Loucy (cell line): Measurements from ENCODE around the gene CENPU.

ENCODE experiments used
- EZH2phosphoT487 ChIP-seq: fragments of 200-600 bp; IDR thresholded peaks from 2 replicates; pipeline ENCODE4 v1.6.1; 2018; ENCODE audit warnings: antibody characterized with exemption, mild to moderate bottlenecking, moderate library complexity, borderline replicate concordance
- TF ChIP-seq, protein P1 (sequence below): fragments of 200-600 bp; sonication (generic); conservative IDR thresholded peaks from 2 replicates; pipeline ENCODE4 v1.5.1; 2014; ENCODE audit warnings: mild to moderate bottlenecking, antibody characterized with exemption, low read length

DNA sequence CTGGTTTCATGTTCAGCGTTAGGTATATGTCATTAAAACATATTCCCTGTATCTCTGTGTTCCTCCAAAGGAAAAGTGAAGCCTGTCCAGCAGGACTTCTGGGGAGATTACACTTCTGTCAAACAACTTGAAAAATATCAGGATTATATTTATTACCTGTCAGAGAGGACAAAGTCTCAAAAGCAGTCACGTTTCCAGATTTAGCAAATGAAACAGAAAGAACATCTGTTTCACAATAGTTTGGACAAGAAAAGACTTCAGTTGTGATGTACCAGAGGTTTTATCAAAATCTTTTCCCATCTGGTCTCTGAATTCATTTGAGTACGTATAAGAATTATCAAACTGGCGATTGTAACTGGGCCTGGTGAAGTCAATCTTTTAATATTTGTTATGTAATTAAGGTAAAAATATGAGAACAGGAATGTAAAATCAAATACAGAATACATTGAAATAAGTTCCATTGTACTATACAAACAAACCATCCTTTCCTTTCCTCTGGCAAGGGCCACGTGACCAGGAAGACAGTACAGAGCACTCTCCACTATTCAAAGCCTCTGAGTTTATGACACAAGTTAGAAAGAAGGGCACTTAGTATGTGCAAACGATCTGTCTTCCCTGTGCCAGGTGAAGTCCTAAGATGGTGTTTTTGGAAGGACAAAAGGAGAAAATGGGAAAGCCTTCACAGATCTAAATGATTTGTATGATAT, 87.8 kb downstream of the CENPU start:
- no peak for TF ChIP-seq EZH2phosphoT487
- TF ChIP-seq, protein P1, sequence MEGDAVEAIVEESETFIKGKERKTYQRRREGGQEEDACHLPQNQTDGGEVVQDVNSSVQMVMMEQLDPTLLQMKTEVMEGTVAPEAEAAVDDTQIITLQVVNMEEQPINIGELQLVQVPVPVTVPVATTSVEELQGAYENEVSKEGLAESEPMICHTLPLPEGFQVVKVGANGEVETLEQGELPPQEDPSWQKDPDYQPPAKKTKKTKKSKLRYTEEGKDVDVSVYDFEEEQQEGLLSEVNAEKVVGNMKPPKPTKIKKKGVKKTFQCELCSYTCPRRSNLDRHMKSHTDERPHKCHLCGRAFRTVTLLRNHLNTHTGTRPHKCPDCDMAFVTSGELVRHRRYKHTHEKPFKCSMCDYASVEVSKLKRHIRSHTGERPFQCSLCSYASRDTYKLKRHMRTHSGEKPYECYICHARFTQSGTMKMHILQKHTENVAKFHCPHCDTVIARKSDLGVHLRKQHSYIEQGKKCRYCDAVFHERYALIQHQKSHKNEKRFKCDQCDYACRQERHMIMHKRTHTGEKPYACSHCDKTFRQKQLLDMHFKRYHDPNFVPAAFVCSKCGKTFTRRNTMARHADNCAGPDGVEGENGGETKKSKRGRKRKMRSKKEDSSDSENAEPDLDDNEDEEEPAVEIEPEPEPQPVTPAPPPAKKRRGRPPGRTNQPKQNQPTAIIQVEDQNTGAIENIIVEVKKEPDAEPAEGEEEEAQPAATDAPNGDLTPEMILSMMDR = no peak
